IPS-18c (cell line): ENCODE data around the gene AFG3L2.

Source experiments
- H3K4me3 ChIP-seq: 2 replicates; pipeline ENCODE4 v1.7.0; 2013; ENCODE audit warnings: low read depth, mild to moderate bottlenecking, low read length, moderate library complexity; ENCODE audit not compliant: insufficient read depth
- H3K9me3 ChIP-seq: one replicate; pipeline ENCODE4 v1.6.1; 2013; ENCODE audit warnings: mild to moderate bottlenecking, low read length, moderate library complexity; ENCODE audit not compliant: control insufficient read depth, insufficient read depth

The AFG3L2 gene

DNA sequence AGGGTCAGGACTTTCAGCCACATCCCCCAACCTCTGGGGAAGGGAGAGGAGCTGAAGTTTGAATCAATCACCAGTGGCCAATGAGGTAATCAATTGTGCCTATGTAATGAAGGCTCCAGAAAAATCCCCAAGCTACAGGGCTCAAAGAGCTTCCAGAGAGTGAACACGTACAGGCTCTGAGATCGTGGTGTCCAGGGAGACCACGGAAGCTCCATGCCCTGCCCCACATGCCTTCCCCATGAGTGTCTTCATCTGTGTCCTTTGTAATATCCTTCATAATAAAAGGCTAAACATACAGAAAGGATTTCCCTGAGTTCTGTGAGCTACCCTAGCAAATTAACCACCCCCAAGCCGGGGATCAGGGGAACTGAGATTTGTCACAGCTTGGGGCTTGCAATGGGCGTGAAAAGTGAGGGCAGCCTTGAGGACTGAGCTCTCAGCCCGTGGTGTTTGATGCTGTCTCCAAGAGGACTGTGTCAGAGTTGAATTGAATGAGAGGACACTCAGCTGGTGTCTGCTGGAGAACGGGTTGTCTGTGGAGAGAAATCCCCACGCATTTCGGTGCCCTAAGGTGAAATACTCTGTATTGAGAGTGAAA lies 94.5 kb downstream of the AFG3L2 start:
- no peaks in the 10 kb centered on the region for H3K9me3 ChIP-seq
- H3K4me3 ChIP-seq, result no peak overlapping the region

DNA sequence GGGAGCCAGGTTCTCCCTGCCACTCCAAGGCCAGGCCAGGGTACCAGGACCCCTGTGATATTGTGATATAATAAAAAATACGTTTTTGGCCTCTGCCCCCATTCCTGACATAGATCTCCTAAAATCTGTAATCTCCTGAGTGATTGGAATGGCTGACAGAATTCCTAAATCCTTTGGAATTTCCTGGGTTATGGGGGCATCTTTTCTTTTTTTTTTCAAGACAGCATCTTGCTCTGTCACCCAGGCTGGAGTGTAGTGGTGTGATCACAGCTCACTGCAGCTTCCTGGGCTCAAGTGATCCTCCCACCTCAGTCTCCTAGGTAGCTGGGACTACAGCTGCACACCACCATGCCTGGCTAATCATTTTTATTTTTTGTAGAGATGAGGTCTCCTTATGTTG lies 95.2 kb downstream of the AFG3L2 start:
- Histone ChIP-seq H3K9me3 (no peaks in the 10 kb centered on the region), H3K4me3 (no peak overlapping the region)

DNA sequence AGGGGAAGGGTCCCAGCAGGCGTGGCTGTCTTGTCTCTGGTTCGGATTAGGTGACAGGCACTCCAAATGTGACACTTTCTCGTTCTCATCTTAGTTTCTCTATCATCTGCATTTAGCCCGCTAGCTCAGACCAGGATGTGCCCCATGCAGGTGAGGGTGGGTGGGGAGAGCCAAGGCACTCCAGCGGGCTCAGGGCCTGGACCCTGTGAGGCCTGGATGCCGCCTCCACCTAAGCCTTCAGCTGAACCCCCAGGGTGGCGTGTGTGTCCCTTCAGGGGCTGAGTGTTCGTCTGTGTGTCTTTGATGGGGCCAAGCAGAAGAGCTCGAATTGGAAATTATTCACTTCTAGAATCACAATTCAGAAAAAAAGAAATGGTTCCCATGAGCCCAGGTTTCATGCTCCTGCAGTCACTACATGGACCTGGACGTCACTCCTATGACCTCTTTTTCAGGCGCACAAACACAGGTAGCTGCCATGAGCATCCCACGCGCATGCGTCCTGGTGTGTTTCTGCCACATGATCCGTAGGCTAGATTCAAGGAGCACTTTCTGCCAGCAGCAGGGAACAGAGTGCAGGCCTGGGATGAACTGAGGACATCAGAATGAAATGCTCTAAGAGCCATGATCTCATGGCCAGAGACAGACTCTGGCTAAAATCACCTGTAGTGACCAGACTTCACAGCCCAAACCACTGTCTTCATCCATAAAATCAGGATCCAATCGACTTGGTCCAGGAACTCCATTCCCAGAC lies 97.1 kb downstream of the AFG3L2 start:
- Histone ChIP-seq H3K9me3 (no peaks in the 10 kb centered on the region), H3K4me3 (no peak overlapping the region)
